Stimulated activated CD8-positive, alpha-beta memory T cell treated with anti-CD3 and anti-CD28 coated beads, Interleukin-4, amount 100 ng/mL, for 4 hours (primary cell): Measurements from ENCODE around the gene SLC23A3.

ENCODE experiments used
- DNase-seq, 2 donors: peaks; one replicate each; pipeline ENCODE4 v3.0.0-alpha.2; 2020; ENCODE audit warnings: low read depth in 2 of 2, low spot score in 1 of 2

SLC23A3 gene, protein sequence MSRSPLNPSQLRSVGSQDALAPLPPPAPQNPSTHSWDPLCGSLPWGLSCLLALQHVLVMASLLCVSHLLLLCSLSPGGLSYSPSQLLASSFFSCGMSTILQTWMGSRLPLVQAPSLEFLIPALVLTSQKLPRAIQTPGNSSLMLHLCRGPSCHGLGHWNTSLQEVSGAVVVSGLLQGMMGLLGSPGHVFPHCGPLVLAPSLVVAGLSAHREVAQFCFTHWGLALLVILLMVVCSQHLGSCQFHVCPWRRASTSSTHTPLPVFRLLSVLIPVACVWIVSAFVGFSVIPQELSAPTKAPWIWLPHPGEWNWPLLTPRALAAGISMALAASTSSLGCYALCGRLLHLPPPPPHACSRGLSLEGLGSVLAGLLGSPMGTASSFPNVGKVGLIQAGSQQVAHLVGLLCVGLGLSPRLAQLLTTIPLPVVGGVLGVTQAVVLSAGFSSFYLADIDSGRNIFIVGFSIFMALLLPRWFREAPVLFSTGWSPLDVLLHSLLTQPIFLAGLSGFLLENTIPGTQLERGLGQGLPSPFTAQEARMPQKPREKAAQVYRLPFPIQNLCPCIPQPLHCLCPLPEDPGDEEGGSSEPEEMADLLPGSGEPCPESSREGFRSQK

DNA sequence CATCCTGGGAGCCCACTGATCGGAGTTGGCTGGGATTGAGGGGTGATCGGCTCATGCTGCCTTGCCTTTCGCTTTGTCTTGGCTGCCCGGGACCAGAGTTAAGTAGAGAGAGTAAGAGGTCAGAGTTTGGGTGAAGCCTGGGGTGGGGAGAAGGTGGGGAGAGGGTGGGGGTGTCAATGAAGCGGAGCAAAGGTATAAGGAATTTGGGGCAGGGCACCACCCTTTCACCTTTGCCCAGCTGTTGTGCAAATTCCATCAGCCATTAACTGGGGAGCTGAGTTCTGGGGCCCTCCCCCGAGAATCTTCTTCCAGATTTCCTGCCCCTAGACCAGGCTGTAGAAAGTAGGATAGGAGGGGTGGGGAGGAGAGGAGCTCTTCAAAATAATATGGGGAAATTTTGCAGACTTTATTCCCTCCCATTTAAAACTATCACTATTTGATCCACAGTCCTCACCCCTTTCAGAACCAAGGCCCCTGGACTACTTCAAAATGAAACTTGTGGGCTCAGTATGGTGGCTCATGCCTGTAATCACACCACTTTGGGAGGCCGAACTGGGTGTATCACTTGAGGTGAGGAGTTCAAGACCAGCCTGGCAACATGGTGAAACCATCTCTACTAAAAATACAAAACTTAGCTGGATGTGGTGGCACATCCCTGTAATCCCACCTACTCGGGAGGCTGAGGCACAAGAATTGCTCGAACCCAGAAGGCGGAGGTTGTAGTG, at the start of gene SLC23A3:
TSS of gene SLC23A3 (minus strand) at position 100 of the 725 bp plus-strand sequence. CDS start at position 55, 45 bp downstream.
- no peak for DNase-seq

DNA sequence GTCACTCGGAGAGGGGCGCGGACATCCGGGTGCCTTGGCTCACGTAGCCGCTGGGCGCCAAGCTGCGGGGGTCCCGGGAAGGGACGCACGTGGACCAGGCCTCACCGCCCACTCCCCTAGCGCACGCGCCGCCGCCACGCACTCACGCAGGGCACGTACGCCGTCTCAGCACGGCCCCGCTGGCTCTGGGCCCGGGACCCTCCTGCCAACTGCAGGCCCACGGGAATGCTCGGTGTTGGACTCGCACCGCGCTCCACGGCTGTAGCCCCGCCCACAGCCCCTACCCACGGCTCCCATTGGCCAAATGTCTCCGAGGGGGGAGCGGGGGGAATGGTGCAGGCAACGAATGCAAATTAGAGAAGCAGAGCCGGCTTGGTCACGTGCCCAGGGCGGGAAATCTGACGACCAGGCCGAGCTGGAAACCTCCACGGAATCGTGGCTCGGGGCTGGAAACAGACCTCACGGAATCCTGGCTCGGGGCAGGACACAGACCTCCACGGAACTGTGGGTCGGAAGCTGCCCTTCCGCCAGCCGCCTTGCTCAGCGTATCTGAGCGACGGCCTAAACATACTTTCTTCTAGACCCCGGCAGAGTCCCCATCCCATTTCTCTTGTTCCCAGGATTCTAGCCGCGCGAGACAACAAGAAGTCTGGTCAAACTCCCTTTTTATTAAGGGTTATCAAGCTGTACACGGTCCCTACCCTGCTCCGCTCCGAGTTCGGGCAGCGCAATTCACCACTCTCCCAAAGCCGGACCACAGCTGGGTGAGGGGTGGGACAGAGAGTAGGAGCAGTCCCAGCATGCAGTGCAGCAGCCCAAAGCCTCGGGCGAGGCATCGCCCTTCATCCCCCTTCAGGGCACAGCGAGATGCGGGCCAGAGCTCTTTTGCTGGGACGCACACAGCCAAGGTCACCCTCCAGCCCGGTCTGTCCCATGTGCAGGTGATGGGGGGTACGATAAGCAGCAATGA, 49.2 kb upstream of the SLC23A3 start, which contains the start of gene ABCB6:
TSS of gene ABCB6 (minus strand) at position 227 of the 970 bp plus-strand sequence. CDS start 285 bp downstream, outside the sequence.
- DNase-seq: peak; percentile 76 to 78

DNA sequence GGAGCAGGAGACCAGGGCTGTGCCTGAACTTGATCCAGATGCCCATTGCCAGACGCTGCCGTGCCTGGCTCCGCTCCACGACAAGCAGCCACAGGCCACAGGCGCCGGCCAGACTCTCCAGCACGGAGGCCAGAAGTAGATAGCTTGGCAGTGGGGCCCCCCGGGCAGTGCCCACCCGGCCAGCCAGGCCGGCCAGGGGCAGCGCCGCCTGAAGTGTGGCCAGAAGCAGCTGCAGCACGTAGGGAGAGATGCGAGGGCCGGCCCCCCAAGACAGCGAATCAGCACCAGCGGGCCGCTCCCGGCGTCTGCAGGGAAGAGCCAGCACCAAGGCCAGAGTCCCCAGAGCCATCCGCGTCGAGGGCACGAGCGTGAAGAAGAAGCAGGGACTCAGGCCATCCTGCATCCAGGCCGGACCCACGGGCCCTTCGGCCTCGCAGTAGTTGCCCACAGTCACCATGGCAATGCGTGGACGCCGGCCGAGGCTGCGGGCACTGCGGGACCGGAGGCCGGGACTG, 48.4 kb upstream of the SLC23A3 start:
- DNase-seq: no peak

DNA sequence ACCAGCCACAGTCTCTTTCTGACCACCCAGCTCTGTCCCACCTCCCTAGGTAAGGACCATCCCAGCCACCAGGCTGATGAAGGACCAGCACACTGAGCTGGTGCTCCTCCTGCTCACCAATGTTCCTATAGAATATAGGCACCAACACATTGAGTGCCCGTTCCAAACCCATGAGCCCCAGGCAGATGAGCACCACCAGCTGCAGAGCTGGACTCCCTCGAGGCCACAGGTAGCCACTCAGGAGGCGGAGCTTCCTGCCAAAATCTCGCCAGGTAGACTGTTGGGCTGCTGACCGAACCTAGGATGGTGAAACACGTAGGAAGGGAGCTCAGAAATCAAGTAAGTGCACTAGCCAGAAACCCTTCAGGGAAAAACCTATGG, 46.7 kb upstream of the SLC23A3 start:
- DNase-seq: no peak

DNA sequence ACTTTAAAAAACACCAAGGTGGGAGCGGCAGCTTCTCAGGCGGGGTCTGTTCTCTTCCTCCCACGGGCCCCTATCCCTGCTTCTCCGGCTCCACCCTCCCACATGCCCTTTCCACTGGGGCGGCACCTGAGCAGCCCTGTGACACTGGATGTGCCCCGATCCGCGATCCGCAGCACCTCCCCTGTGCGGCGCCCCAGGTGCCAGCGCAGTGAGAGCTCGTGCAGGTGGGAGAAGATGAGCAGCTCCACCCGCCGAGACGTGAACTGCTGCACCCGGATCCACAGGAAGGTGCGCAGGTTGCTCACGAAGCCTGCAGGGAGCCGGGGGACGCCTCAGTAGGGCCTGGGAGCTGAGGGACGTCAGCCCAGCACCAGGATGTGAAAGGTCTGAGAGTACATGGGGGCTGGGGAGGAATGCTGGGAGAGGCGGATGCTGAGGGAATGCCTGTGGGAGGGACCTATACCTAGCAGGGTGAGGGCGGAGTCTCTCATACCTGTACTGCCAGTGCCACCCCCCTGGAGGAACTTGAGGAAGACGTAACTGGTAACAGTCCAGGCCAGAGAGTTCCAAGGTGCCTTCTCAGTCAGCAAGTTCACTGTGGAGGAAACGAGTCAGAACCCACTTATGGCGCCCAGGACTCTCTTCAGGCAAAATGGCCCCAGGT, 46.2 kb upstream of the SLC23A3 start:
- no peak for DNase-seq

DNA sequence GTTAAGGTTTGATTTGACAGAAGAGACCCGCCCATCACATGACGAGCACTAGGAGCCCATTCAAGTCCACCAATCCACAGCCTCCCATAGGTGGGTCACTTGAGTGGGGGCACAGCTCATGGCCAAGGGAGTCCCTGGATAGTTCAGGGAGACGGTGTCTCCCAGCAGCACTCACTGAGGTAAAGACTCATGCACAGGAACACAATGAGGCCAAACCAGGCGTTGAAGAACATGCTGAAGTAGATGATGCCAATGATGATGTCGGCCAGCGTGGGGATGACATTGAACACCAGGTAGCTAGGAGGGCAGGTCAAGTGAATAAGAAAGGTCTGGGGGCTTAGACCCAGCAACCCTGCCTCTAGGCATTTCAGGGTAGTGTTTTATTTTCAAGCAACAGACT, 45.0 kb upstream of the SLC23A3 start:
- no peak for DNase-seq

DNA sequence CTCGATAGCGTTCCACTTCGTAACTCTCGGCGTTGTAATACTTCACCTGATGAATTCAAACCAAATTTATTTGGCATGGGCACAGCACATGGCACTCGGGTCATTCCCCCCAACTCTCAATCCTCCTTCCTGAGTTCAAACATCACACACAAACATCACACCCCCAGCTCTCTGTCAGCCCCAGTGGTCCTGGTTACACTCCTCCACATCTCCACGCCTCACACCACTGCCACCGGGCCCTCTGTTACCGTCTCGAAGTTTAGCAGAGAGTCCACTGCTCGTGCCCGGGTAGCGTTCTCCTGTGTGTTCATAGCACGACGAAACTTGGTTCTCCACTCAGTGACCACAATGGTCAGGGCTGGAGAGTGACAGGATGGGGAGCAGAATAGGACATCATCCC, 44.3 kb upstream of the SLC23A3 start:
- no peak for DNase-seq

DNA sequence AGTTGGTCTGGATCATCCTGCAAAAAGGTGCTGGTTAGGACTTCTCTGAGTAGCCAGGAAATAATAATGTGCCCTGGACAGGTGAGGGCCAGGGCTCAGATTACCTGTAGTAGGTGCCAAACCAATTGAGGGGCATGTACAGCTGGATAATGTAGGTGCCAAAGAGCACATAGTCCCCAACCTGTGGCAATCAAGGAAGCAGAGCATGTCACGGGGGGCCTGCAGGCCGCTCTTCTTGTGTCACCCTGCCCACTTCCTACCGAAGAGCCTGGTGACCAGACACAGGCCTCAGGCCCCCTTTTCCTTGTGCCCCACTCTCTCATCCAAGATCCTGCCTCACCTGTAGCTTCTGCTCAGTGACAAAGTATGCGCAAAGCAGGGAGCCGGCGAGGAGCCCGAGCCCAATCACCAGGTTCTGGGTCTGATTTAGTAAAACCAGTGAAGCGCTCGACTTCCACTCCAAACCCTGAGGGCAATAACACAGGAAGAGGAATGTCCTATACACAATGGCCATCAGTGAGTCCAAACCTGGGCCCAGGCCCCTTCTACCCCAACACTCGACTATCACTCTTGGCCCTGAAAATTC, 43.8 kb upstream of the SLC23A3 start:
- DNase-seq: no peak

DNA sequence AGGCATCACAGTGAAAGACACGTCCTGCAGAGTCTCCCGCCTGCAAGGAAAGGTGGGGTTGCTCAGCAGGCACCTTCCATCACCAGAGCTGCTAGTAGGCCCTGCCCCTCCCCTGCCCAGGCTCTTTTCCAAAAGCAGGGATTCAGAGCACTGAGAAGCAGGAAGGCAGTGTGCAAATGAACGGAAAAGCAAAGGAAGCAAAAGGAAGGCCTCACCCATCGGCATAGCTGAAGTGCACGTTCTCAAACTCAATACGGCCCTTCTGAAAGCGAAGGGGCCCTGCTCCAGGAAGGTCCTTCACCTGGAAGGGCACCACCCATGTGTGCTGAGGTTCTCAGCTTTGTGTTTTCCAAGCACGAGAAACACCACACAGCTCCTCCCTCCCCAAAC, 43.2 kb upstream of the SLC23A3 start:
- no peak for DNase-seq

DNA sequence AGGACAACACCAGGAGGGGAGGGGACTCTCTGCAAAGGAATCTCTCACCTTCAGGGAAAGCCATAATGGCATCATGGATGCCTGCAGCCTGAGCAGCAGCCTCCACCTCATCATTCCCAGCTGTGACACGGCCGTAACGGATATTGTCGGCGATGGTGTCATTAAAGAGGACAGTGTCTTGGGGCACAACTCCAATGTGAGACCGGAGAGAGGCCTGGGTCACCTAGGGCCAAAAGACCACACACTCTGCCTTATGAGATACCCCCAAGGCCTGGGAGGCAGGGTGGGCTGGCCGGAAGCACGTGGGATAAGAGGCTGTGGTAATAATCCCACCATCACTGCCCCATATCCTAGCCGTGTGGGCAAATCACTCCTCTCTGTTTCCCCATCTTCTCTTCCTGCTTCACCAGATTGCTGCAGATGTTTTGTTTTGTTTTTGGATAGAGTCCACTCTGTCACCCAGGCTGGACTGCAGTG, 41.1 kb upstream of the SLC23A3 start:
- DNase-seq: no peak

DNA sequence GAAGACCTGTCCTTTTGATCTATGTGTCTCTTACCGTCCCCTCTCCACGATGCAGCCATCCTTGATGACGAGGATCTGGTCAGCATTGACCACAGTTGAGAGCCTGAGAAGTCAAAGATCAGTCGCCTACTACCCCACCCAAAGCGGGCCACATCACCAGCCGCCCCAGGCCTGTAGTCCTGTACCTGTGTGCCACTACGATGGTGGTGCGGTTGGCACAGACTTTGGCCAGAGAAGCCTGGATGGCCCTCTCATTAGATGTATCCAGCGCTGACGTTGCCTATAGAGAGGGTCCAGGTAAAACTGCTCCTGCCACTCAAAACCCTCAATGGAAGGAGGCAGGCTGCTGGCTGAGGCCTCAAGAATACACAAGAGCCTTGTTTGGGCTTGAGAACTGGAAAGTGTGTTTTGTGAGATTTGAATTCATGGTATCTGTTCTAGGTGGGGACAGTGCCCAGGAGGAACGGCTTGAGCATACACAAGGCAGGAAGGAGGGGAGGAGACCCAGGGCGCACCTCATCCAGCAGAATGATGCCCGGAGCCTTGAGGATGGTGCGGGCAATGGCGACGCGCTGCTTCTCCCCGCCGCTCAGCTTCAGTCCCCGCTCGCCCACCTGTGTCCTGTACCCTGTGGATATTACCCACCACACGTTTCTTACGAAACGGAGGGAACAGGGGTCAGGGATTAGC, 40.5 kb upstream of the SLC23A3 start:
- no peak for DNase-seq

DNA sequence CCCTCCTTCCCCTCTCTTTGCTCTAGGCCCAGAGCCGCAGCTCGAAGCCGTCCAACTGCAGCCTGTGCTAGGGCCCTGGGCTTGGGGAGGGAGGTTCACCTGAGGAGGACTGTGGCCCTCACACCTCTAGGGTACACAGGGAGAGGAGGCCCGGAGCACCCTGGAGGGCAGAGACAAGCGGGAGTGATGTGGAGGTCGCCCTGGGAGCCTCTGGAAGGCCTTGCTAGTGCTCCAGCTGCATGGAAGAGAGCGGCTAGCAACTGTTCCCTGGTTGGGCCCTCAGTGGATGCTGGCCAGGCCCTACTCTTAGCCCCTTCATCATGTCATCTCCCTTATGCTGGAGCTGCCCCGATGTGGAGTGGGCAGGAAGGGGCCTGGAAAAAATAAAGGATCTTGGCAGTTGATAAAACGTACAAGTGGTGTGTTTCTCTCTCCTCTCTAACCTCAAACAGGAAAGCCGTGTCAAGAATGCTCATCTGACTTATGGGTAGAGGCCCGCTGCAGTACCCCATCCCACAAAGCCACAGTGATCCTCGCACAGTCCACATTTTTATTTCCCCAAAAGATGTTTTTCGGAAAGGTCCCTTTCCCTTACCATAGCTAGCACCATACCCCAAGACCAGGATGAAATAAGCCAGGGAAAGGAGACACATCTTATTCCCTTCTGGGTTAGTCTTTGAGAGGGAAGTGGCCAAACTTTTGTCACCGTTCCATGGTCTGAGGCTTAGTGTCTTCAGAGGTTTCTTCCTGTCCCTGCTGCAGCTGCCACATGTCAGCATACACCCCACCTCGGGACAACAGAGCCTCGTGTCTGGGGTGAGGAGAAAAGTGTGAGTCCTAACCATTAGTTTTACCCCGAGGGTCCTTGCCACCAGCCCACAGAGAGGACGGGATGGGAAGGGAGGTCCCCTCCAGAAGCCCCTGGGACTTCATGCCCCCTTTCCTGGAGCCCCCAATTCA, 39.7 kb upstream of the SLC23A3 start:
- no peak for DNase-seq

DNA sequence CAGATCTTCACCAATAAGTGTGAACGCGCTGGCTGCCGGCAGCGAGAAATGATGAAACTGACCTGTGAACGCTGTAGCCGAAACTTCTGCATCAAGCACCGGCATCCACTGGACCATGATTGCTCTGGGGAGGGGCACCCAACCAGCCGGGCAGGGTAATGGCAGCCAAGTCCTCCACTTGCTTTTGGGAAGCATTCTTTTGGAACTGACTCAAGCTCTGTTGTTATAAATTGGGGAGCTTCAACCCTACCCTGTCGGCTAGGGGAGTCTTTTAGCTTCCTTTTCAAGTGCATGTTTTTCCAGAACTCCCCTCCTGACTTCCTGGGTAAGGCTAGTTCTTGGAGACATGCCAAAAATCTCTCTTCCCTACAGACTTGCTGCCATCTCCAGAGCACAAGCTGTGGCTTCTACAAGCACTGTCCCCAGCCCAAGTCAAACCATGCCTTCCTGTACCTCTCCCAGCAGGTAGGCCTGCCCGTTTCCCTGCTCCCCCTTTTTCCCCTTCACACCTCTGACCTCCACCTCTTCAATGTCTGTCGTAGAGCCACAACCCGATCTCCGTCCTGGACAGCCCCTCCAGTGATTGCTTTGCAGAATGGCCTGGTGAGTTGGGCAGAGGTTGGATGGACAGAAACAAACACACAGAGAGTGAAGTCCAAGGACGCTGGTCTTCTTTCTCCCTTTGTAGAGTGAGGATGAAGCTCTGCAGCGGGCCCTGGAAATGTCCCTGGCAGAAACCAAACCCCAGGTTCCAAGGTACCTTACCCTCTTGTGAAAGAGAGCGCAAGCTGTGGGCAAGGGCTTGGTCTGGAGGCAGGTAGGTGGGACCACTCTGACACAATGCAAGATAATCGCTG, 38.3 kb upstream of the SLC23A3 start:
- no peak for DNase-seq

DNA sequence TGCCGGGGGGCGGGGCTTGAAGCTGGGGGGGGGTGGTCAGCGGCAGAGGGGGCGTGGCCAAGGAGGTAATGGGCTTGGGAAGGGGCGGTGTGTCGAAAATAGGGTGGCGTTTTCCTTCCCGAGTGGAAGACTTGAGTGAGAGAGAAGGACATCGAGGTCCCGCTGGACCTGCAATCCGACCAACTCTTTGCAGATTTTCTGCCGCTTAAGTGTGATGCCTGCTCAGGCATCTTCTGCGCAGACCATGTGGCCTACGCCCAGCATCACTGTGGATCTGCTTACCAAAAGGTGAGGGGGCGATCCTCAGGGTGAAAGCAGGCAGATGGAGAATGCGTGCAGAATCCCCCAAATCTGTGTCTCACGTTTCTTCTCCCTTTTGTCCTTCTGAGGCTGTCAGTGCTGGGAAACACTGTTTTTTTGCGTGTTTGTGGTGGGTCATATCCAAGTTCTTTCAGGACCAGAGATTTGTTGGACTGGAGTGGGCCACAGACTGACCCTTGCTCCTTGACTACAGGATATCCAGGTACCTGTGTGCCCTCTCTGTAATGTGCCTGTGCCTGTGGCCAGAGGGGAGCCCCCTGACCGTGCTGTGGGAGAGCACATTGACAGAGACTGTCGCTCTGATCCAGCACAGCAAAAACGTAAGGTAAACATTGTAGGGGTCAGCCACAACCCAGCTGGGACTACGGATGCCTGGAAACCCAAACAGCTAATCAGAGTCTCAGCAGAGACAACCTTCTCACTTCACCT, 37.5 kb upstream of the SLC23A3 start:
- DNase-seq: no peak

DNA sequence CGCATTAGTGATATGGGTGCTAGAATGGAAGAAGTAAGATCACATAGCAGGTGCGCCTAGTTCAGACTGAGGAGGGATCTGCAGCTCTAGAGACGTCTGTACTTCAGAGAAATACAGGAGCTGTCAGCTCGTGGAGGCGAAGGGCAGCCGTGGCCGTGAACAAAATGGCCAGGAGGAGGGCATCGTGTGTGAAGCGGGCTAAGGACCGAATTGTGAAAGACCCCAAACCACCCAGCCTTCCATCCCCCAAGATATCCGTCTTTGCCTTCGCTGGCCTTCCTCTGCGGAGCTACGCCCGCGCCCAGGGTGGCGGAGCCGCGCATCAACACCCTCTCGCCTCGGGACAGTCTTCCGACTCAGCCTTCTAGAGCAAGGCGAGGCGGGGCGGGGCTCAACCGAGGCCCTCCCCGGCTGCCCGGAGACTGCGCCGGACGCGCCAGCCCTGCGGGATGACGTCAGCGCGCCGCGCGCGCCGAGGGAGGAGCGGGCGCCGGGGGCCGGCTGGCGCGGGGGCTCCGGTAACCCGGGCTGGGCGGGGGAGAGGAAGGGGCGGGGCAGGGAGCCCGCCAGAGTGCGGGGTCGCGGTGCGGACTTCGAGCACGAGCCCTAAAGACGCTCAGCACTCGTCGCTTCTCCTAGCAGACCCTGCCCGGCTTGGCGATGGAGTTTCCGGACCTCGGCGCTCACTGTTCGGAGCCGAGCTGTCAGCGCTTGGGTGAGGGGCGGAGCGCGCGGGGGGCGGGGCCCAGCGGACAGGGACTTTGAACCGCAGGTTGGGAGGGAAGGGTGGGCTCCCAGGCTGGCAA, 36.7 kb upstream of the SLC23A3 start, which contains the start of gene ZFAND2B:
TSS of gene ZFAND2B (plus strand) at position 455 of the 806 bp plus-strand sequence. CDS start at position 661, 206 bp downstream.
- DNase-seq: peak; percentile 84 to 88
